Measurements from ENCODE around the gene AKAP9. TPM values are rescaled to one million over a fixed set of nuclear protein-coding genes. Genes with fewer than 3 reads are reported as not detected.
"Not testable (repeated sequence)": the region's sequence is repeated elsewhere in the genome, so short reads cannot be mapped to it uniquely, and the experiment has no call there.

The AKAP9 gene
- polyA plus RNA-seq, 1 experiment = 24.3 TPM

DNA sequence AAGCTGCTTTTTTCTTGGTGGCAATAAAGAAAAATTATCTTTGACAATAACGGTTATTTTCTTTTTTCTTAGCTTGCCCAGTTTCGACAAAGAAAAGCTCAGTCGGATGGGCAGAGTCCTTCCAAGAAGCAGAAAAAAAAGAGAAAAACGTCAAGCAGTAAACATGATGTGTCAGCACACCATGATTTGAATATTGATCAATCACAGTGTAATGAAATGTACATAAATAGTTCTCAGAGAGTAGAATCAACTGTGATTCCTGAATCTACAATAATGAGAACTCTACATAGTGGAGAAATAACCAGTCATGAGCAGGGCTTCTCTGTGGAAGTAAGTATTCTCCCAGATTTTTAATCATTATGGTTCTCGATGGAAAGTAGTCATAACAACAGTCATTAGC lies 33.0 kb downstream of the AKAP9 start:
- no peak for DNase-seq (ENCODE audit: low read depth, low spot score)
- no peak overlapping the region for H3K4me3 ChIP-seq (ENCODE audit: low read depth, low read length)
- CTCF ChIA-PET = interaction anchor here (1.7 kb wide), 1 partner anchor 93 kb away, joined by 3 read pairs; the partner anchor contains the start of gene MTERF1
- TF ChIP-seq, protein P1, sequence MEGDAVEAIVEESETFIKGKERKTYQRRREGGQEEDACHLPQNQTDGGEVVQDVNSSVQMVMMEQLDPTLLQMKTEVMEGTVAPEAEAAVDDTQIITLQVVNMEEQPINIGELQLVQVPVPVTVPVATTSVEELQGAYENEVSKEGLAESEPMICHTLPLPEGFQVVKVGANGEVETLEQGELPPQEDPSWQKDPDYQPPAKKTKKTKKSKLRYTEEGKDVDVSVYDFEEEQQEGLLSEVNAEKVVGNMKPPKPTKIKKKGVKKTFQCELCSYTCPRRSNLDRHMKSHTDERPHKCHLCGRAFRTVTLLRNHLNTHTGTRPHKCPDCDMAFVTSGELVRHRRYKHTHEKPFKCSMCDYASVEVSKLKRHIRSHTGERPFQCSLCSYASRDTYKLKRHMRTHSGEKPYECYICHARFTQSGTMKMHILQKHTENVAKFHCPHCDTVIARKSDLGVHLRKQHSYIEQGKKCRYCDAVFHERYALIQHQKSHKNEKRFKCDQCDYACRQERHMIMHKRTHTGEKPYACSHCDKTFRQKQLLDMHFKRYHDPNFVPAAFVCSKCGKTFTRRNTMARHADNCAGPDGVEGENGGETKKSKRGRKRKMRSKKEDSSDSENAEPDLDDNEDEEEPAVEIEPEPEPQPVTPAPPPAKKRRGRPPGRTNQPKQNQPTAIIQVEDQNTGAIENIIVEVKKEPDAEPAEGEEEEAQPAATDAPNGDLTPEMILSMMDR (IDR thresholded peaks at IDR 0.05; ENCODE audit: low read depth, low read length) = no peak
- H3K27me3 ChIP-seq (ENCODE audit: control insufficient read depth, insufficient read depth, low read length) = no peaks in the 10 kb centered on the region
- no peak overlapping the region for H3K27ac ChIP-seq (ENCODE audit: low read depth, low read length)
- H3K9me3 ChIP-seq (ENCODE audit: control insufficient read depth, insufficient read depth, low read length) = no peaks in the 10 kb centered on the region
- POLR2A ChIA-PET = no interaction called here

GRCh38 chr7:91974066-91974465 lies 33.4 kb downstream of the AKAP9 start:
- H3K27me3 ChIP-seq (ENCODE audit: control insufficient read depth, insufficient read depth, low read length) = no peaks in the 10 kb centered on the region
- H3K9me3 ChIP-seq (ENCODE audit: control insufficient read depth, insufficient read depth, low read length) = no peaks in the 10 kb centered on the region
- H3K4me3 ChIP-seq (ENCODE audit: low read depth, low read length) = no peak overlapping the region
- DNase-seq (ENCODE audit: low read depth, low spot score) = no peak
- TF ChIP-seq, protein P1 (IDR thresholded peaks at IDR 0.05; ENCODE audit: low read depth, low read length) = no peak
- ChIA-PET CTCF (interaction anchor here (1.7 kb wide), 1 partner anchor 93 kb away, joined by 3 read pairs; the partner anchor contains the start of gene MTERF1), POLR2A (no interaction called here)
- no peak overlapping the region for H3K27ac ChIP-seq (ENCODE audit: low read depth, low read length)

DNA sequence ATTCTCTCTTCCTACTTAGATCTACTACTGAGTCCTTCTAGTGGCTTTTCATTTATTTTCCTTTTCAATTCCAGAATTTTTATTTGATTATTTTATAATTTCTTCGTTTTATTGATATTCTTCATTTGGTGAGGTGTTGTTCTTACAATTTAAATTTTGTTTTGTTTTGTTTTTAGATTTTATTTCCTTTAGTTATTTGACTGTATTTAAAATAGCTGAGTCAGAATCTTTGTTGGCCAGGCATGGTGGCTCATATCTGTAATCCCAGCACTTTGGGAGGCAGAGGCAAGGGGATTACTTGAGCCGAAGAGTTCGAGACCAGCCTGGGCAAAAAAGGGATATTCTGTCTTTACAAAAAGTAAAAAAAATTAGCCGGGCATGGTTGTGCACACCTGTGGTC lies 36.1 kb downstream of the AKAP9 start:
- no peak for DNase-seq (ENCODE audit: low read depth, low spot score)
- TF ChIP-seq, protein P1 (IDR thresholded peaks at IDR 0.05; ENCODE audit: low read depth, low read length) = no peak
- CTCF ChIA-PET = interaction anchor here (0.6 kb wide), 1 partner anchor 449 kb away, joined by 3 read pairs; no protein-coding TSS in a partner anchor
- POLR2A ChIA-PET = no interaction called here
- no peak overlapping the region for H3K27ac ChIP-seq (ENCODE audit: low read depth, low read length)
- no peaks in the 10 kb centered on the region for H3K27me3 ChIP-seq (ENCODE audit: control insufficient read depth, insufficient read depth, low read length)
- no peak overlapping the region for H3K4me3 ChIP-seq (ENCODE audit: low read depth, low read length)
- no peaks in the 10 kb centered on the region for H3K9me3 ChIP-seq (ENCODE audit: control insufficient read depth, insufficient read depth, low read length)

- H3K9me3 ChIP-seq (ENCODE audit: control insufficient read depth, insufficient read depth, low read length) = no peaks in the 10 kb centered on the region
- no peak overlapping the region for H3K27ac ChIP-seq (ENCODE audit: low read depth, low read length)
- ChIA-PET CTCF (no interaction called here), POLR2A (no interaction called here)
- no peak for DNase-seq (ENCODE audit: low read depth, low spot score)
- no peak overlapping the region for H3K4me3 ChIP-seq (ENCODE audit: low read depth, low read length)
- TF ChIP-seq, protein P1 (IDR thresholded peaks at IDR 0.05; ENCODE audit: low read depth, low read length) = no peak
- no peaks in the 10 kb centered on the region for H3K27me3 ChIP-seq (ENCODE audit: control insufficient read depth, insufficient read depth, low read length)
Observed at GRCh38 chr7:91979590-91979989, 38.9 kb downstream of the AKAP9 start.

DNA sequence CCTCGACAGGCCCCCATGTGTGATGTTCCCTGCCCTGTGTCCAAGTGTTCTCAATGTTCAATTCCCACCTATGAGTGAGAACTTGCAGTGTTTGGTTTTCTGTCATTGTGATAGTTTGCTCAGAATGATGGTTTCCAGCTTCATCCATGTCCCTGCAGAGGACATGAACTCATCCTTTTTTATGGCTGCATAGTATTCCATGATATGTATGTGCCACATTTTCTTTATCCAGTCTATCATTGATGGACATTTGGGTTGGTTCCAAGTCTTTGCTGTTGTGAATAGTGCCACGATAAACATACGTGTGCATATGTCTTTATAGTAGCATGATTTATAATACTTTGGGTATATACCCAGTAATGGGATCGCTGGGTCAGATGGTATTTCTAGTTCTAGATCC lies 41.7 kb downstream of the AKAP9 start:
- H3K9me3 ChIP-seq (ENCODE audit: control insufficient read depth, insufficient read depth, low read length); CTCF ChIA-PET; H3K27ac ChIP-seq (ENCODE audit: low read depth, low read length); H3K27me3 ChIP-seq (ENCODE audit: control insufficient read depth, insufficient read depth, low read length); DNase-seq (ENCODE audit: low read depth, low spot score); H3K4me3 ChIP-seq (ENCODE audit: low read depth, low read length); POLR2A ChIA-PET: not testable (repeated sequence)

Data from AG04450 (cell line).